ENCODE measurements around the gene GMPPB. TPM values are rescaled to one million over a fixed set of nuclear protein-coding genes. Genes with fewer than 3 reads are reported as not detected.

GMPPB gene
- total and polyA plus RNA-seq, 9 of the 15 experiments (the other 6 are each of a cell fraction or from before 2014, with no cell fraction given) = 0.53 to 17.4 (median 8.1) TPM

DNA sequence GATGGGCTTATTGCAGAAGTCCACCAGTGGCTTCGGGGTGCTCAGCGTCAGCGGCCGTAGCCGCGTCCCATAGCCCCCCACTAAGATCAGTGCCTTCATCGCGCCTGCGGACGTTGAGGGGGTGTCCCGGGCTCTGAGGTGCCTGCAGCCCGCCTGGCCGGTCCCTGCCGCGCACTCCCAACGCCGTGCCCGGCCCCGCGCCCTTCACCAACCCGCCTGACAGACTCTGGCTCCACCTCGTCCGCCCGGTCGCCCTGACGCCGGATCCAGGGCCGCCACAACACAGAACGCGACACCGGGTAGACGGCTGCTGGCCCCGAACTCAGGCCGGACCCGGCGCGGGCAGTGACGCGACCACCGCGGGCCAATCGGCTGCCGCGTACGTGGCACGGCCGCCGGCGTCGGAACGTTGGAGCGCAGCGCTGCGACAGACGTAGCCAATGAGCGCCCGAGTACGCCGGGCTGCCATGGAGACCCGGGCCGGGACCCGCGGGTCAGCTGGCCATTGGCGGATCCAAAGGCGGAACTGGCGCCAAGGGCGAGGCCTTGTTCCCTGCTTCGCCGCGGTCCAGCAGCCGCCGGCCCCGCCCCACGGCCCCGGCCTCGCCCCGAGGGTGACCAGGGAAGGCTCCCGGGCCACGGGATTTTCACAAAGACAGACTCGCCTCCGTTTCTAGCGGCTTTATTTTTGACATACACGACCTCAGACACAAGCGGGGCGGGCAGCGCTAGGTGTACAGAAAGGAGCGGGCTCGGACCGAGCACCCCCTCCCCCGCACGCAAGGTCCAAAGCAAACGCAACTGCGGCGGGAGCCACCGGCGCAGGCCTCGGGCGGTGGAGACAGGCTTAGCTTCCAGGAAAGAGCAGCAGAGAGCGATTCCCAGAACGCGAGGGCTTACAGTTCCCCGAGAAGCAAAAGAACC lies at the start of gene GMPPB (continued):
- TF ChIP-seq, protein P1, sequence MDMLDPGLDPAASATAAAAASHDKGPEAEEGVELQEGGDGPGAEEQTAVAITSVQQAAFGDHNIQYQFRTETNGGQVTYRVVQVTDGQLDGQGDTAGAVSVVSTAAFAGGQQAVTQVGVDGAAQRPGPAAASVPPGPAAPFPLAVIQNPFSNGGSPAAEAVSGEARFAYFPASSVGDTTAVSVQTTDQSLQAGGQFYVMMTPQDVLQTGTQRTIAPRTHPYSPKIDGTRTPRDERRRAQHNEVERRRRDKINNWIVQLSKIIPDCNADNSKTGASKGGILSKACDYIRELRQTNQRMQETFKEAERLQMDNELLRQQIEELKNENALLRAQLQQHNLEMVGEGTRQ (CRISPR knock-in tag; IDR thresholded peaks at IDR 0.05) = peak; percentile 7; the same call in 1 of the 2 replicates
- TF ChIP-seq CBFB (CRISPR knock-in tag; IDR thresholded peaks at IDR 0.05) (no peak), ZNF175 (CRISPR knock-in tag; IDR thresholded peaks at IDR 0.05; ENCODE audit: low read depth) (no peak), CTBP1 (IDR thresholded peaks at IDR 0.05; ENCODE audit: borderline replicate concordance) (peak; percentile 63), DDX20 (tag; IDR thresholded peaks at IDR 0.05; ENCODE audit: low read depth) (no peak), U2AF2 (optimal IDR thresholded peaks at IDR 0.05; ENCODE audit: low read depth, low read length) (no peak), NBN (IDR thresholded peaks at IDR 0.05; ENCODE audit: low read depth) (no peak), PURB (CRISPR knock-in tag; IDR thresholded peaks at IDR 0.05; ENCODE audit: low read depth) (no peak), NONO (IDR thresholded peaks at IDR 0.05; ENCODE audit: low read depth in 2 of 2, low read length in 1 of 2) (no peak), JUND (IDR thresholded peaks at IDR 0.05; ENCODE audit: borderline replicate concordance, low read depth, low read length) (no peak), JUND (tag; IDR thresholded peaks at IDR 0.05; ENCODE audit: borderline replicate concordance, low read depth, low read length) (no peak; the same call in 2 of the 3 replicates), STAT5A (IDR thresholded peaks at IDR 0.05; ENCODE audit: borderline replicate concordance, low read length) (peak; percentile 59)
- TF ChIP-seq, protein P2, sequence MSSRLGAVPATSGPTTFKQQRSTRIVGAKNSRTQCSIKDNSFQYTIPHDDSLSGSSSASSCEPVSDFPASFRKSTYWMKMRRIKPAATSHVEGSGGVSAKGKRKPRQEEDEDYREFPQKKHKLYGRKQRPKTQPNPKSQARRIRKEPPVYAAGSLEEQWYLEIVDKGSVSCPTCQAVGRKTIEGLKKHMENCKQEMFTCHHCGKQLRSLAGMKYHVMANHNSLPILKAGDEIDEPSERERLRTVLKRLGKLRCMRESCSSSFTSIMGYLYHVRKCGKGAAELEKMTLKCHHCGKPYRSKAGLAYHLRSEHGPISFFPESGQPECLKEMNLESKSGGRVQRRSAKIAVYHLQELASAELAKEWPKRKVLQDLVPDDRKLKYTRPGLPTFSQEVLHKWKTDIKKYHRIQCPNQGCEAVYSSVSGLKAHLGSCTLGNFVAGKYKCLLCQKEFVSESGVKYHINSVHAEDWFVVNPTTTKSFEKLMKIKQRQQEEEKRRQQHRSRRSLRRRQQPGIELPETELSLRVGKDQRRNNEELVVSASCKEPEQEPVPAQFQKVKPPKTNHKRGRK (tag; IDR thresholded peaks at IDR 0.05) = no peak
- TF ChIP-seq, protein P3, sequence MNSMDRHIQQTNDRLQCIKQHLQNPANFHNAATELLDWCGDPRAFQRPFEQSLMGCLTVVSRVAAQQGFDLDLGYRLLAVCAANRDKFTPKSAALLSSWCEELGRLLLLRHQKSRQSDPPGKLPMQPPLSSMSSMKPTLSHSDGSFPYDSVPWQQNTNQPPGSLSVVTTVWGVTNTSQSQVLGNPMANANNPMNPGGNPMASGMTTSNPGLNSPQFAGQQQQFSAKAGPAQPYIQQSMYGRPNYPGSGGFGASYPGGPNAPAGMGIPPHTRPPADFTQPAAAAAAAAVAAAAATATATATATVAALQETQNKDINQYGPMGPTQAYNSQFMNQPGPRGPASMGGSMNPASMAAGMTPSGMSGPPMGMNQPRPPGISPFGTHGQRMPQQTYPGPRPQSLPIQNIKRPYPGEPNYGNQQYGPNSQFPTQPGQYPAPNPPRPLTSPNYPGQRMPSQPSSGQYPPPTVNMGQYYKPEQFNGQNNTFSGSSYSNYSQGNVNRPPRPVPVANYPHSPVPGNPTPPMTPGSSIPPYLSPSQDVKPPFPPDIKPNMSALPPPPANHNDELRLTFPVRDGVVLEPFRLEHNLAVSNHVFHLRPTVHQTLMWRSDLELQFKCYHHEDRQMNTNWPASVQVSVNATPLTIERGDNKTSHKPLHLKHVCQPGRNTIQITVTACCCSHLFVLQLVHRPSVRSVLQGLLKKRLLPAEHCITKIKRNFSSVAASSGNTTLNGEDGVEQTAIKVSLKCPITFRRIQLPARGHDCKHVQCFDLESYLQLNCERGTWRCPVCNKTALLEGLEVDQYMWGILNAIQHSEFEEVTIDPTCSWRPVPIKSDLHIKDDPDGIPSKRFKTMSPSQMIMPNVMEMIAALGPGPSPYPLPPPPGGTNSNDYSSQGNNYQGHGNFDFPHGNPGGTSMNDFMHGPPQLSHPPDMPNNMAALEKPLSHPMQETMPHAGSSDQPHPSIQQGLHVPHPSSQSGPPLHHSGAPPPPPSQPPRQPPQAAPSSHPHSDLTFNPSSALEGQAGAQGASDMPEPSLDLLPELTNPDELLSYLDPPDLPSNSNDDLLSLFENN (IDR thresholded peaks at IDR 0.05; ENCODE audit: low read depth in 2 of 2, low read length in 2 of 2) = no peak
- TF ChIP-seq, protein P4, sequence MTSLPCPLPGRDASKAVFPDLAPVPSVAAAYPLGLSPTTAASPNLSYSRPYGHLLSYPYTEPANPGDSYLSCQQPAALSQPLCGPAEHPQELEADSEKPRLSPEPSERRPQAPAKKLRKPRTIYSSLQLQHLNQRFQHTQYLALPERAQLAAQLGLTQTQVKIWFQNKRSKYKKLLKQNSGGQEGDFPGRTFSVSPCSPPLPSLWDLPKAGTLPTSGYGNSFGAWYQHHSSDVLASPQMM (CRISPR knock-in tag; IDR thresholded peaks at IDR 0.05) = no peak
- TF ChIP-seq, protein P5, sequence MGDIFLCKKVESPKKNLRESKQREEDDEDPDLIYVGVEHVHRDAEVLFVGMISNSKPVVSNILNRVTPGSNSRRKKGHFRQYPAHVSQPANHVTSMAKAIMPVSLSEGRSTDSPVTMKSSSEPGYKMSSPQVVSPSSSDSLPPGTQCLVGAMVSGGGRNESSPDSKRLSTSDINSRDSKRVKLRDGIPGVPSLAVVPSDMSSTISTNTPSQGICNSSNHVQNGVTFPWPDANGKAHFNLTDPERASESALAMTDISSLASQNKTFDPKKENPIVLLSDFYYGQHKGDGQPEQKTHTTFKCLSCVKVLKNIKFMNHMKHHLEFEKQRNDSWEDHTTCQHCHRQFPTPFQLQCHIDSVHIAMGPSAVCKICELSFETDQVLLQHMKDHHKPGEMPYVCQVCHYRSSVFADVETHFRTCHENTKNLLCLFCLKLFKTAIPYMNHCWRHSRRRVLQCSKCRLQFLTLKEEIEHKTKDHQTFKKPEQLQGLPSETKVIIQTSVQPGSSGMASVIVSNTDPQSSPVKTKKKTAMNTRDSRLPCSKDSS (IDR thresholded peaks at IDR 0.05; ENCODE audit: low read depth, partially characterized antibody) = no peak

All from K562 (cell line).